GM18951 (cell line): Measurements from ENCODE around the gene STK33.

ENCODE experiments used
- POLR2A ChIP-seq: IDR thresholded peaks from 4 replicates; pipeline ENCODE4 v1.6.1; 2011; ENCODE audit warnings: mild to moderate bottlenecking; ENCODE audit not compliant: insufficient read length, insufficient read depth; ENCODE audit errors: extremely low read depth
- in situ Hi-C: fragments of 300-500 bp; cut with MboI; formaldehyde crosslinking; loops from one replicate; pipeline ENCODE4 v1.12.0; 2022; ENCODE audit warnings: low sequenced_read_pairs, mixed read lengths, inconsistent platforms; ENCODE audit not compliant: unreplicated experiment

STK33 gene

GRCh38 chr11:8593455-8593854 lies 573 bp downstream of the STK33 start:
- in situ Hi-C loops, result no loop called here
- TF ChIP-seq POLR2A, result no peak

DNA sequence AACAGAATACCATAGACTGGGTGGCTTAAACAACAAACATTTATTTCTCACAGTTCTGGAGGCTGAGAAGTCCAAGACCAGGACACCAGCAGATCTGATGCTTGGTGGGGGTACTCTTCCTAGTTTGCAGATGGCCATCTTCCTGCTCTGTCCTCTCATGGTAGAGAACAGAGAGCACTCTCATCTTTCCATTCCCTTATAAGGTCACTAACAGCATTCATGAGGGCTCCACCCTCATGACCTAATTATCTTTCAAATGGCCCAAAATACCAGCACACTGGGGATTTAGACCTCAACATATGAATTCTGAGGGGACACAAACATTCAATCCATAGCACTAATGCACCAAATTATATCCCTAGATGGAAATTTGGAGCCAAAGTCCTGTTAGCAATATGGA lies 6.1 kb downstream of the STK33 start:
- in situ Hi-C loops, result no loop called here
- no peak for TF ChIP-seq POLR2A

- TF ChIP-seq POLR2A, result no peak
- in situ Hi-C loops, result no loop called here
Observed at GRCh38 chr11:8586805-8587204, 7.2 kb downstream of the STK33 start.

GRCh38 chr11:8586184-8586583 lies 7.8 kb downstream of the STK33 start:
- in situ Hi-C loops, result no loop called here
- no peak for TF ChIP-seq POLR2A

DNA sequence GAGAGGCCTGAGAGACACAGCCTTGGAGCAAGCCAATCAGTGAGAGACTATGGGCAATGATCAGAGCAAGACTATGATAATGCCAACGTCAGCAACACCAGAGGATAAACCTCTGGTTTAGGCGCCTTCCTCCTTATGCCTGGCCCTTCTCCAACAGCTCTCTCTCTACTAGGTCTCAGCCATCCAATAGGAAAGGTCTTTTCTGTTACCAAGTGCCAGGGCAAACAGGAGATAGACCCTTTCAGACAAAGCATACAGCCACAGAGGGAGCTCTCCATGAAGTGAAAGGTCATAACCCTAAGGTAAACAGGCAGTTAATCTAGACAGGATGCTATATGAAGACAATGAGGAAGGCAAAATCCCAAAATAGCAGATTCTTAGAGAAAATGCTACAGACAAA lies 9.5 kb downstream of the STK33 start:
- in situ Hi-C loops, result no loop called here
- no peak for TF ChIP-seq POLR2A

DNA sequence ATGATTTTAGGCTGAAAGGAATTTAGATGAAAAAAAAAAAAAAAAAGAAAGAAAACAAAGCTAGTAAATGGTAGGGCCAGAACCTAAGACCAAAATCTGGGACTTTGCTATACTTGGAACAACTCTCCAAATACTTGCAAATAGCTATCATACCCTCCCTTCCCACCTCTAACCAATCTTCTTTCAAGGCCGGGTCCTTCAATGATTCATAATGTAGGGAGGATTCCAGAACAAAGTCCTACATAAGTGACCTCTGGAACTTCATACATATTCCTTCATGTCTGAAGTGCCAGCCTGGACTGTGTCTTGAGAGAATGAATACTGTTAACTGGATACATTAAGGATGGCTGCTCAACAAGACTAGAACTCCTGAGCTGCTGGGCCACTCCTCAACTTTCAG lies 9.9 kb downstream of the STK33 start:
- TF ChIP-seq POLR2A, result no peak

GRCh38 chr11:8581300-8581699 lies 12.7 kb downstream of the STK33 start:
- in situ Hi-C loops, result no loop called here
- TF ChIP-seq POLR2A, result no peak

More for the DNA sequence above, 9.9 kb downstream of the STK33 start:
- in situ Hi-C loops, result no loop called here

DNA sequence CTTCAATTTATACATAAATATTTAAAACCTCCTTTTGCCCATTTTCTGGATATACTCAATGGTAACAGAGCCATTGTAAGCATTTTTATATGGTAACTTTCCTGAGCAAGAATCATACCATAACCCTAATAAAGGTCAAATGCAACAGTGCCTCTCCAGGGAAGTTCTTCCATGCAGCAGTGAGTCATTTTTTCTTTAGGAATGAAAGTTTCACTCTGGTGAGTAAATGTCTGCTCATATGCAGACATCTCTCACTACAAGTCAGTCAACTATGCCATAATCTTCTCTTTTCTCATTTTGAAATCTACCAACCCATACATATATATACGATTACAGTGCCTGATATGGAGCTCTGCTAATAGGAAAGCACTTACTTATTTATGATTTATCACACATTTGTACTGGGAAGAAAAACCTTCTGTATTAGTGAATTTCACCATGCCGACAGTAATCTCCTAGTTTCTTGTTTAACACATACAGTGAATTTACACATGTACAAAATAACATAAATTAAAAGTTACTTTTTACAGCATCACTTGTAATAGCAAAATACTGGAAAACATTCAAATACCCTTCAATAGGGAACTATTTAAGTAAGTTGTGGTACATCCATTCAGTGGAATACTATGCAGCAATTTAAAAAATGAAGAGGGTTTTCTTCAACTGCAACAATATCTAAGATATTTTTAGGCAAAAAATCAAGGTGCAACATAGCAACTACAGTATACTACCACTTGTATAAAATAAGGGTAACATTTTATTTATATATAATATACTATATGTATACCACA lies 16.0 kb downstream of the STK33 start:
- TF ChIP-seq POLR2A, result no peak
- in situ Hi-C loops, result no loop called here

DNA sequence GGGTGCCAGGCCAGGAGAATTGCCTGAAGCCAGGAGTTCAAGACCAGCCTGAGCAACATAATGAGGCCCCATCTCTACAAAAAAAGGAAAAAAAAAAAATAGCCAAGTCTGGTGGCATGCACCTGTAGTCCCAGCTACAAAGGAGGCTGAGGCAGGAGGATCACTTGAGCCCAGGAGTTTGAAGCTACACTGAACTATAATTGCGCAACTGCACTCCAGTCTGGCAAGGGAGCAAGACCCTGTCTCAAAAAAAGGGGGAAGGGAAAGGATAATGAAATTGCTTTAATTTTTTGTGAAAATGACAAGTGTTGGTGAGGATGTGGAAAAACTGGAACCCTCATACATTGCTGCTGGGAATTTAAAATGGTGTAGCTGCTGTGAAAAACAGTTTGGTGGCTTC lies 19.2 kb downstream of the STK33 start:
- TF ChIP-seq POLR2A, result no peak
- in situ Hi-C loops, result loop anchor here (25.0 kb wide), 1 partner anchor 337 kb away; no protein-coding TSS in a partner anchor

- TF ChIP-seq POLR2A, result no peak
- in situ Hi-C loops, result loop anchor here (25.0 kb wide), 1 partner anchor 336 kb away; no protein-coding TSS in a partner anchor
Observed at GRCh38 chr11:8573777-8574176, 20.3 kb downstream of the STK33 start.

DNA sequence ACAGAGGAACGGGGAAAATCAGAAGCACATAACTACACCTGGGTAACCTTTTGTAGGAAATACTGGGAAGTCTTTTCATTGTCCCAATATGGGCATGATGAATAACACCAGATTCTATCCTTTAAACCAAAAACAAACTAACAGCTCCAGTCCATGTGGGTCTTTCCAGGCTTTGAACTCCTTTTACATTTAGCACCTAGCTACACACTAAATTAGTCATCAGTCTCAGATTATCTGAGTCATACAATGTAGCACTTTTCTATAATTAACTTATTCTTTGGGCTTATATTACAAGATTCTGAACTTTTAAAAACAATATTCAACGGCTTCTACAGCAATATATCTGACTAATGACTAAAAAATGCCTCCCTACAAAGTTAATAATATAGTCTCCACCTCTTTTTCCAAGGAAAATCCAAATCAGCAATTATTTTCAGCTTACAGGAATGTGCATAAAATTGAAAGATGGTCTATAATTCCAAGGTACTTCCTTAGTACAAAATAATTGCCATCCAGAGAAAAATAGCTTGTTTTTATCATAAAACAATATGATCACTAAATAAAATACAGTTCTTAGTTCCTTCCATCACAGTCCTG lies 26.3 kb downstream of the STK33 start:
- in situ Hi-C loops, result loop anchor here (10.0 to 25.0 kb wide), 2 partner anchors 223 to 330 kb away; no protein-coding TSS in a partner anchor
- no peak for TF ChIP-seq POLR2A

DNA sequence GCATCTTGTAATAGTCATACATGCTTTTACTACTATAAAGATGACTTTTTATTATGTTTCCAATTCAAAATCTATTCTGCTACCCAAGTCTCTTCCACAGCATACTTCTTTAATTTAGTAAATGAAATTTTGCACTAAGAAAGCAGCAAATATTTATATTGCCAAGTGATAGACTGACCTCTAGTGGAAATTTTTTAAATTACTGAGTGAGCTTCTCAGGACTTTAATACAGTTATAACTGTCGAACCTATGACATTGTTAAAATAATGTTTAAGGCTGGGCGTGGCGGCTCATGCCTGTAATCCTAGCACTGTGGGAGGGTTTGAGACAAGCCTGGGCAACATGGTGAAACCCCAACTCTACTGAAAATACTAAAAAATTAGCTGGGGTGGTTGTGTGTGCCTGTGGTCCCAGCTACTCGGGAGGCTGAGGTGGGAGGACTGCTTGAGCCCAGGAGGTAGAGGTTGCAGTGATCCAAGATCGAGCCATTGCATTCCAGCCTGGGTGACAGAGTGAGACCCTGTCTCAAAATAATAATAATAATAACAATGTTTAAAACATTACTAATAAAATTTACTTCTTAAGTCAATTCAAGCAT lies 27.3 kb downstream of the STK33 start:
- in situ Hi-C loops, result loop anchor here (10.0 to 25.0 kb wide), 2 partner anchors 222 to 329 kb away; no protein-coding TSS in a partner anchor
- TF ChIP-seq POLR2A, result no peak

GRCh38 chr11:8564526-8564925 lies 29.5 kb downstream of the STK33 start:
- in situ Hi-C loops, result loop anchor here (10.0 to 25.0 kb wide), 2 partner anchors 220 to 327 kb away; no protein-coding TSS in a partner anchor
- no peak for TF ChIP-seq POLR2A
